IMR-90 (cell line): ENCODE measurements around the gene SCYGR5. TPM values are rescaled to one million over a fixed set of nuclear protein-coding genes. Genes with fewer than 3 reads are reported as not detected.

Experiments
- ATAC-seq: fragments of 200-7000 bp; cut with Tn5 transposase; 2 replicates; pipeline ENCODE4 v1.9.1; 2020; ENCODE audit warnings: low read depth, mild to moderate bottlenecking, moderate library complexity
- BruUV-seq: library from RNA; stranded (reverse); fragments of 400-500 nt; replicated peaks from 2 replicates; lab custom pipeline; 2021; lab: Mats Ljungman, UMichigan
- CTCF ChIA-PET: fragments of 300-600 bp; formaldehyde crosslinking; extraction: SDS; loops from one replicate; lab custom pipeline; 2021; ENCODE audit warnings: antibody characterized with exemption; lab: Yijun Ruan, JAX
- POLR2A ChIA-PET: fragments of 300-600 bp; sonication (Branson Sonifier 250); formaldehyde crosslinking; loops from one replicate; lab custom pipeline; 2022; ENCODE audit warnings: antibody characterized with exemption; ENCODE audit not compliant: unreplicated experiment; lab: Charles Lee
- DNase-seq: peaks from one replicate; pipeline ENCODE4 v3.0.0; 2013
- H2AFZ ChIP-seq: replicated peaks from 2 replicates; pipeline ENCODE3; 2013; ENCODE audit warnings: low read length, mild to moderate bottlenecking; ENCODE audit not compliant: poor library complexity
- H2AK5ac ChIP-seq: 2 replicates; pipeline ENCODE4 v1.6.1; 2013; ENCODE audit warnings: low read depth, low read length, inconsistent platforms
- H2AK9ac ChIP-seq: replicated peaks from 2 replicates; pipeline ENCODE3; 2013; ENCODE audit warnings: mild to moderate bottlenecking, low read depth, low read length, moderate library complexity; ENCODE audit not compliant: poor library complexity
- H2BK120ac ChIP-seq: 2 replicates; pipeline ENCODE4 v1.6.1; 2013; ENCODE audit warnings: low read depth, low read length, inconsistent platforms
- H2BK15ac ChIP-seq: 3 replicates; pipeline ENCODE4 v1.6.1; 2013; ENCODE audit warnings: low read depth, low read length, inconsistent platforms
- H2BK20ac ChIP-seq: 2 replicates; pipeline ENCODE4 v1.6.1; 2013; ENCODE audit warnings: low read depth, mild to moderate bottlenecking, inconsistent platforms, low read length, moderate library complexity
- H2BK5ac ChIP-seq: 2 replicates; pipeline ENCODE4 v1.6.1; 2013; ENCODE audit warnings: mild to moderate bottlenecking, low read depth, low read length, inconsistent platforms; ENCODE audit not compliant: poor library complexity, severe bottlenecking
- H3K14ac ChIP-seq: replicated peaks from 2 replicates; pipeline ENCODE4 v1.6.1; 2013; ENCODE audit warnings: low read depth, low read length, inconsistent platforms
- H3K18ac ChIP-seq: 2 replicates; pipeline ENCODE4 v1.6.1; 2013; ENCODE audit warnings: low read depth, low read length, control low read depth
- H3K23ac ChIP-seq: 2 replicates; pipeline ENCODE4 v1.6.1; 2013; ENCODE audit warnings: low read depth, low read length, inconsistent platforms
- H3K27ac ChIP-seq: 2 replicates; pipeline ENCODE4 v1.5.1; 2013; ENCODE audit warnings: mild to moderate bottlenecking, control low read depth, low read length; ENCODE audit not compliant: insufficient read depth
- H3K27me3 ChIP-seq: 2 replicates; pipeline ENCODE4 v1.6.1; 2013; ENCODE audit warnings: low read length; ENCODE audit not compliant: control insufficient read depth, insufficient read depth
- H3K36me3 ChIP-seq: 2 replicates; pipeline ENCODE4 v1.6.1; 2013; ENCODE audit warnings: low read length, mixed read lengths; ENCODE audit not compliant: control insufficient read depth, insufficient read depth
- H3K4ac ChIP-seq: 2 replicates; pipeline ENCODE4 v1.6.1; 2013; ENCODE audit warnings: low read depth, low read length, inconsistent platforms
- H3K4me1 ChIP-seq: 2 replicates; pipeline ENCODE4 v1.6.1; 2013; ENCODE audit warnings: low read length, mixed read lengths; ENCODE audit not compliant: control insufficient read depth, insufficient read depth
- H3K4me2 ChIP-seq: 2 replicates; pipeline ENCODE4 v1.6.1; 2013; ENCODE audit warnings: low read depth, mild to moderate bottlenecking, control low read depth, low read length, moderate library complexity
- H3K4me3 ChIP-seq: 2 replicates; pipeline ENCODE4 v1.5.1; 2013; ENCODE audit warnings: low read depth, mild to moderate bottlenecking, control low read depth, low read length, moderate library complexity; ENCODE audit not compliant: insufficient read depth
- H3K56ac ChIP-seq: 2 replicates; pipeline ENCODE4 v1.6.1; 2013; ENCODE audit warnings: low read length, inconsistent platforms; ENCODE audit not compliant: insufficient read depth; ENCODE audit errors: extremely low read depth
- H3K79me1 ChIP-seq, 2 experiments: 2 replicates each; pipeline ENCODE4 v1.6.1; 2013; ENCODE audit warnings: low read length in 2 of 2, inconsistent platforms in 1 of 2, low read depth in 1 of 2
- H3K9ac ChIP-seq: 2 replicates; pipeline ENCODE4 v1.6.1; 2013; ENCODE audit warnings: low read depth, low read length, control low read depth
- H3K9me1 ChIP-seq: 2 replicates; pipeline ENCODE4 v1.6.1; 2013; ENCODE audit warnings: low read length, inconsistent platforms; ENCODE audit not compliant: insufficient read depth
- H3K9me3 ChIP-seq: 2 replicates; pipeline ENCODE4 v1.6.1; 2013; ENCODE audit warnings: low read length; ENCODE audit not compliant: control insufficient read depth, insufficient read depth
- H4K20me1 ChIP-seq: 2 replicates; pipeline ENCODE4 v1.6.1; 2013; ENCODE audit warnings: low read length, inconsistent platforms; ENCODE audit not compliant: insufficient read depth
- H4K5ac ChIP-seq: 2 replicates; pipeline ENCODE4 v1.6.1; 2013; ENCODE audit warnings: mild to moderate bottlenecking, low read depth, low read length, control low read depth
- H4K8ac ChIP-seq, 2 experiments: 2 replicates each; pipeline ENCODE4 v1.6.1; 2013; ENCODE audit warnings: low read depth in 2 of 2, low read length in 2 of 2, control low read depth in 1 of 2, inconsistent platforms in 1 of 2
- H4K91ac ChIP-seq: 2 replicates; pipeline ENCODE4 v1.6.1; 2013; ENCODE audit warnings: low read depth, low read length, inconsistent platforms; ENCODE audit not compliant: insufficient read depth
- CEBPB ChIP-seq: IDR thresholded peaks from 2 replicates; pipeline ENCODE4 v1.6.1; 2012; ENCODE audit warnings: low read depth, low read length, improper control_type of control experiment
- FOS ChIP-seq: fragments of 150-350 bp; IDR thresholded peaks from 2 replicates; pipeline ENCODE4 v1.6.1; 2016; ENCODE audit warnings: low read depth, low read length
- NFE2L2 ChIP-seq: fragments of 150-350 bp; IDR thresholded peaks from 2 replicates; pipeline ENCODE4 v1.6.1; 2016; ENCODE audit warnings: low read depth, mild to moderate bottlenecking, low read length
- whole genome bisulfite sequencing, 2 experiments: methylation state at CpG; one replicate each; pipeline versions ENCODE4 v1.1.5 to v1.1.7; 2013; ENCODE audit warnings: missing lambda C conversion rate in 2 of 2; ENCODE audit not compliant: insufficient read length in 1 of 2; ENCODE audit errors: extremely low coverage in 2 of 2; 5-methylcytosine and 5-hydroxymethylcytosine counted together
- dilution Hi-C: fragments of 300-500 bp; cut with HindIII; formaldehyde crosslinking; loops from one replicate; pipeline ENCODE4 v1.14.3; 2018; ENCODE audit warnings: low sequenced_read_pairs; ENCODE audit not compliant: unreplicated experiment
- in situ Hi-C: fragments of 300-500 bp; cut with MboI; formaldehyde crosslinking; loops from 3 replicates; pipeline ENCODE4 v1.14.3; 2019; ENCODE audit warnings: low sequenced_read_pairs, inconsistent platforms, mixed read lengths
- intact Hi-C: fragments of 100-400 bp; cut with micrococcal nuclease; formaldehyde crosslinking; loops from 2 replicates; pipeline ENCODE4 v1.10.0; 2022
- polyA plus RNA-seq, 3 experiments: library from polyadenylated mRNA; depleted of rRNA; stranded (reverse); fragments of >200 nt; gene quantifications; 2 replicates each; pipeline ENCODE4 v1.2.3, GENCODE V29; 2012; ENCODE audit warnings: low replicate concordance in 1 of 3
- total RNA-seq: library from RNA; depleted of rRNA; stranded (reverse); fragments of >200 nt; gene quantifications from 2 replicates; pipeline ENCODE4 v1.2.3, GENCODE V29; 2012

SCYGR5 gene
- total and polyA plus RNA-seq, 2 of the 4 experiments (the other 2 are of a cell fraction): not detected

GRCh38 chr2:227653419-227653818 is 13.2 kb upstream of the SCYGR5 start:
- H2BK120ac ChIP-seq: no peak overlapping the region
- ChIA-PET CTCF (interaction anchor here (1.8 kb wide), 1 partner anchor 247 kb away, joined by 5 read pairs; no protein-coding TSS in a partner anchor), POLR2A (no interaction called here)
- H3K27me3 ChIP-seq: no peaks in the 10 kb centered on the region; the same call in 1 of the 2 replicates
- H4K20me1 ChIP-seq: no peaks in the 10 kb centered on the region
- H3K23ac ChIP-seq: no peak overlapping the region
- H4K91ac ChIP-seq: no peak overlapping the region
- TF ChIP-seq NFE2L2 (peak; percentile 52; the same call in 1 of the 2 replicates), FOS (no peak), CEBPB (peak; percentile 58)
- ATAC-seq: no peak
- no CpG with 5 or more reads among the region's 4 CpGs for WGBS, 2 experiments
- intact Hi-C loops (no loop called here), dilution Hi-C loops (no loop called here), in situ Hi-C loops (no loop called here)
- no peak overlapping the region for H2BK5ac ChIP-seq
- no TSS peak for BruUV-seq
- no peak overlapping the region for H2AFZ ChIP-seq
- H3K9me3 ChIP-seq: no peaks in the 10 kb centered on the region
- H3K4me2 ChIP-seq: no peak overlapping the region
- no peak overlapping the region for H3K14ac ChIP-seq
- H3K4me1 ChIP-seq: no peaks in the 10 kb centered on the region
- no peak overlapping the region for H4K8ac ChIP-seq
- no peak overlapping the region for H2AK5ac ChIP-seq
- no peaks in the 10 kb centered on the region for H3K79me1 ChIP-seq
- H2BK20ac ChIP-seq: no peak overlapping the region
- no peak overlapping the region for H3K9ac ChIP-seq
- H3K4me3 ChIP-seq: no peak overlapping the region
- no peak overlapping the region for H4K5ac ChIP-seq
- no peak overlapping the region for H2AK9ac ChIP-seq
- H2BK15ac ChIP-seq: no peak overlapping the region
- no peak overlapping the region for H3K27ac ChIP-seq
- DNase-seq: peak; percentile 27
- H3K9me1 ChIP-seq: no peaks in the 10 kb centered on the region
- H3K56ac ChIP-seq: no peak overlapping the region
- H3K18ac ChIP-seq: no peak overlapping the region
- no peaks in the 10 kb centered on the region for H3K36me3 ChIP-seq
- H3K4ac ChIP-seq: no peak overlapping the region
